PC-3 (cell line): ENCODE measurements around the gene BACH1. TPM values are rescaled to one million over a fixed set of nuclear protein-coding genes. Genes with fewer than 3 reads are reported as not detected.

Source experiments
- ATAC-seq: fragments of 200-7000 bp; cut with Tn5 transposase; 2 replicates; pipeline ENCODE4 v1.9.1; 2020; ENCODE audit warnings: mild to moderate bottlenecking, moderate library complexity
- BruUV-seq: library from RNA; stranded (reverse); fragments of 400-500 nt; replicated peaks from 2 replicates; lab custom pipeline; 2021; lab: Mats Ljungman, UMichigan
- CTCF ChIA-PET: fragments of 300-600 bp; sonication (Branson Sonifier 250); formaldehyde crosslinking; loops from one replicate; lab custom pipeline; 2022; ENCODE audit warnings: antibody characterized with exemption; lab: Charles Lee
- POLR2A ChIA-PET: fragments of 300-600 bp; sonication (Branson Sonifier 250); formaldehyde crosslinking; loops from one replicate; lab custom pipeline; 2022; ENCODE audit warnings: antibody characterized with exemption; ENCODE audit not compliant: unreplicated experiment; lab: Charles Lee
- DNase-seq: peaks from one replicate; pipeline ENCODE4 v3.0.0-alpha.2; 2015
- H2AFZ ChIP-seq: fragments of 300-600 bp; sonication (generic); 2 replicates; pipeline ENCODE4 v1.6.0; 2016; ENCODE audit warnings: antibody characterized with exemption, low read length
- H3F3A ChIP-seq: fragments of 300-600 bp; sonication (generic); one replicate; pipeline ENCODE4 v1.6.0; 2017; ENCODE audit warnings: antibody characterized with exemption, low read length, control low read depth, mild to moderate bottlenecking; ENCODE audit not compliant: unreplicated experiment
- H3K27ac ChIP-seq: fragments of 300-600 bp; sonication (generic); 2 replicates; pipeline ENCODE4 v1.5.1; 2016; ENCODE audit warnings: mild to moderate bottlenecking, low read length
- H3K27me3 ChIP-seq: fragments of 300-600 bp; sonication (generic); 2 replicates; pipeline ENCODE4 v1.6.1; 2016; ENCODE audit warnings: low read length, mixed read lengths
- H3K36me3 ChIP-seq: fragments of 300-600 bp; sonication (generic); 2 replicates; pipeline ENCODE4 v1.6.1; 2016; ENCODE audit warnings: low read depth, mixed run types, low read length, mixed read lengths
- H3K4me1 ChIP-seq: fragments of 300-600 bp; sonication (generic); 2 replicates; pipeline ENCODE4 v1.5.1; 2016; ENCODE audit warnings: low read length; ENCODE audit not compliant: insufficient read depth
- H3K4me2 ChIP-seq: fragments of 300-600 bp; sonication (generic); 2 replicates; pipeline ENCODE4 v1.6.0; 2016; ENCODE audit warnings: low read length
- H3K4me3 ChIP-seq: fragments of 300-600 bp; sonication (generic); 2 replicates; pipeline ENCODE4 v1.5.1; 2016; ENCODE audit warnings: mild to moderate bottlenecking, low read length, mixed read lengths
- H3K79me2 ChIP-seq: fragments of 300-600 bp; sonication (generic); 2 replicates; pipeline ENCODE4 v1.6.1; 2017; ENCODE audit warnings: low read length, mixed read lengths
- H3K9ac ChIP-seq: fragments of 300-600 bp; sonication (generic); 2 replicates; pipeline ENCODE4 v1.6.0; 2016; ENCODE audit warnings: mild to moderate bottlenecking, low read length
- H3K9me2 ChIP-seq: fragments of 300-600 bp; sonication (generic); replicated peaks from 2 replicates; pipeline ENCODE4 v1.6.1; 2016; ENCODE audit warnings: mixed run types, low read length, mixed read lengths
- H3K9me3 ChIP-seq: fragments of 300-600 bp; sonication (generic); 2 replicates; pipeline ENCODE4 v1.6.1; 2016; ENCODE audit warnings: low read length, mixed read lengths
- H4K20me1 ChIP-seq: fragments of 300-600 bp; sonication (generic); 2 replicates; pipeline ENCODE4 v1.6.1; 2016; ENCODE audit warnings: low read length, mixed read lengths
- CTCF ChIP-seq: fragments of 300-600 bp; sonication (generic); conservative IDR thresholded peaks from 2 replicates; pipeline ENCODE4 v1.5.1; 2017; ENCODE audit warnings: antibody characterized with exemption, low read depth, mild to moderate bottlenecking, low read length
- EZH2 ChIP-seq: fragments of 300-600 bp; sonication (generic); IDR thresholded peaks from one replicate; pipeline ENCODE4 v1.6.1; 2017; ENCODE audit warnings: antibody characterized with exemption, mild to moderate bottlenecking, low read length; ENCODE audit not compliant: unreplicated experiment
- EZH2phosphoT487 ChIP-seq: fragments of 300-600 bp; sonication (generic); IDR thresholded peaks from 2 replicates; pipeline ENCODE4 v1.6.1; 2018; ENCODE audit warnings: mild to moderate bottlenecking, antibody characterized with exemption, low read length, borderline replicate concordance
- intact Hi-C: fragments of 100-400 bp; cut with micrococcal nuclease; formaldehyde crosslinking; loops from 2 replicates; pipeline ENCODE4 v1.9.0; 2023
- total RNA-seq: library from RNA; depleted of rRNA; stranded (reverse); fragments of >200 nt; gene quantifications from 2 replicates; pipeline ENCODE4 v1.2.3, GENCODE V29; 2014

BACH1 gene
- total RNA-seq, 1 experiment from 2014 or later, result 17.2 TPM

- Histone ChIP-seq H3K9me2 (no peaks in the 10 kb centered on the region), H3K79me2 (peaks cover 100% of the 10 kb centered on the region), H3K4me1 (no peaks in the 10 kb centered on the region), H3K9ac (no peak overlapping the region), H3K27me3 (no peaks in the 10 kb centered on the region), H3K27ac (no peak overlapping the region), H3K9me3 (no peaks in the 10 kb centered on the region), H3K4me2 (no peak overlapping the region), H2AFZ (no peak overlapping the region), H3K36me3 (no peaks in the 10 kb centered on the region; the same call in 1 of the 2 replicates), H4K20me1 (peaks cover 62% of the 10 kb centered on the region), H3K4me3 (no peak overlapping the region), H3F3A (no peaks in the 10 kb centered on the region)
- CTCF ChIA-PET, result no interaction called here
- intact Hi-C loops, result no loop called here
- no peak for DNase-seq
- BruUV-seq, result no TSS peak
- no peak for ATAC-seq
- POLR2A ChIA-PET, result no interaction called here
- TF ChIP-seq EZH2phosphoT487 (no peak), CTCF (no peak), EZH2 (no peak)
Measured at GRCh38 chr21:29312981-29313380, 14.3 kb downstream of the BACH1 start.

- POLR2A ChIA-PET, result no interaction called here
- Histone ChIP-seq H3K9me2 (no peaks in the 10 kb centered on the region), H3K4me2 (no peak overlapping the region), H3K9me3 (no peaks in the 10 kb centered on the region), H3K9ac (no peak overlapping the region), H3K36me3 (no peaks in the 10 kb centered on the region; the same call in 1 of the 2 replicates), H3K79me2 (peaks cover 100% of the 10 kb centered on the region), H4K20me1 (peaks cover 68% of the 10 kb centered on the region), H2AFZ (no peak overlapping the region), H3K27me3 (no peaks in the 10 kb centered on the region), H3K27ac (no peak overlapping the region), H3F3A (no peaks in the 10 kb centered on the region), H3K4me3 (no peak overlapping the region), H3K4me1 (no peaks in the 10 kb centered on the region)
- intact Hi-C loops, result no loop called here
- ATAC-seq, result no peak
- DNase-seq, result no peak
- no peak for TF ChIP-seq CTCF
- TF ChIP-seq EZH2phosphoT487, result no peak
- no peak for TF ChIP-seq EZH2
- no TSS peak for BruUV-seq
- CTCF ChIA-PET, result no interaction called here
Measured at GRCh38 chr21:29313662-29314408, 15.1 kb downstream of the BACH1 start.

- ChIA-PET CTCF (no interaction called here), POLR2A (no interaction called here)
- no peak overlapping the region for H2AFZ ChIP-seq
- H3K27me3 ChIP-seq, result no peaks in the 10 kb centered on the region
- no peaks in the 10 kb centered on the region for H3K9me2 ChIP-seq
- H3K79me2 ChIP-seq, result peaks cover 100% of the 10 kb centered on the region
- no peaks in the 10 kb centered on the region; the same call in 1 of the 2 replicates for H3K36me3 ChIP-seq
- no peak overlapping the region for H3K4me2 ChIP-seq
- H3K4me3 ChIP-seq, result no peak overlapping the region
- TF ChIP-seq CTCF (no peak), EZH2 (no peak), EZH2phosphoT487 (no peak)
- DNase-seq, result no peak
- no peak overlapping the region for H3K27ac ChIP-seq
- no peaks in the 10 kb centered on the region for H3K4me1 ChIP-seq
- no peak overlapping the region for H3K9ac ChIP-seq
- BruUV-seq, result no TSS peak
- H3K9me3 ChIP-seq, result no peaks in the 10 kb centered on the region
- peaks cover 78% of the 10 kb centered on the region for H4K20me1 ChIP-seq
- no peaks in the 10 kb centered on the region for H3F3A ChIP-seq
- intact Hi-C loops, result no loop called here
- ATAC-seq, result no peak
Measured at GRCh38 chr21:29315131-29315749, 16.5 kb downstream of the BACH1 start.
